GM06990 (cell line): ENCODE data around the gene PLEKHO2.

ENCODE experiments used
- DNase-seq: peaks from one replicate; pipeline ENCODE4 v3.0.0-alpha.2; 2011; ENCODE audit not compliant: insufficient read length; ENCODE audit errors: extremely low read depth
- H3K27me3 ChIP-seq: replicated peaks from 2 replicates; pipeline ENCODE4 v1.6.0; 2011; ENCODE audit warnings: low read length; ENCODE audit not compliant: control insufficient read depth, insufficient read depth
- H3K36me3 ChIP-seq: 2 replicates; pipeline ENCODE4 v1.5.1; 2011; ENCODE audit warnings: low read length; ENCODE audit not compliant: control insufficient read depth, insufficient read depth
- H3K4me3 ChIP-seq: replicated peaks from 2 replicates; pipeline ENCODE4 v1.5.1; 2011; ENCODE audit warnings: low read depth, mild to moderate bottlenecking, control low read depth, low read length
- CTCF ChIP-seq: IDR thresholded peaks from 2 replicates; pipeline ENCODE4 v1.5.1; 2011; ENCODE audit warnings: low read length, control low read depth, mild to moderate bottlenecking, inconsistent platforms; ENCODE audit not compliant: insufficient read depth, poor library complexity, severe bottlenecking

PLEKHO2 gene

GRCh38 chr15:64897345-64897985, 55.8 kb downstream of the PLEKHO2 start:
- no peaks in the 10 kb centered on the region for H3K27me3 ChIP-seq
- H3K4me3 ChIP-seq, result no peak overlapping the region
- H3K36me3 ChIP-seq, result no peaks in the 10 kb centered on the region; the same call in 1 of the 2 replicates
- no peak for DNase-seq
- no peak for TF ChIP-seq CTCF

- TF ChIP-seq CTCF, result no peak
- no peak for DNase-seq
These were observed 56.7 kb downstream of the PLEKHO2 start for GRCh38 chr15:64898406-64898805.

GRCh38 chr15:64901141-64901540, 59.4 kb downstream of the PLEKHO2 start:
- Histone ChIP-seq H3K36me3 (no peaks in the 10 kb centered on the region; the same call in 1 of the 2 replicates), H3K4me3 (no peak overlapping the region), H3K27me3 (no peaks in the 10 kb centered on the region)
- no peak for DNase-seq
- no peak for TF ChIP-seq CTCF

More at GRCh38 chr15:64898406-64898805, 56.7 kb downstream of the PLEKHO2 start:
- Histone ChIP-seq H3K36me3 (no peaks in the 10 kb centered on the region; the same call in 1 of the 2 replicates), H3K4me3 (no peak overlapping the region), H3K27me3 (no peaks in the 10 kb centered on the region)

- Histone ChIP-seq H3K36me3 (no peaks in the 10 kb centered on the region; the same call in 1 of the 2 replicates), H3K4me3 (no peak overlapping the region), H3K27me3 (no peaks in the 10 kb centered on the region)
- DNase-seq, result no peak
- no peak for TF ChIP-seq CTCF
These were observed 60.2 kb downstream of the PLEKHO2 start for GRCh38 chr15:64901914-64902313.

- no peak overlapping the region for H3K4me3 ChIP-seq
- TF ChIP-seq CTCF, result no peak
- H3K36me3 ChIP-seq, result no peaks in the 10 kb centered on the region; the same call in 1 of the 2 replicates
- no peaks in the 10 kb centered on the region for H3K27me3 ChIP-seq
- DNase-seq, result no peak
These were observed 61.1 kb downstream of the PLEKHO2 start for GRCh38 chr15:64902863-64903262.
